Kasumi-1 (cell line): ENCODE results near the gene PAMR1.

Experiments
- DNase-seq, 2 experiments: peaks; one replicate each; lab custom pipeline; 2025; lab: John Stamatoyannopoulos, UW

Gene PAMR1

GRCh38 chr11:35398881-35399280, 126.5 kb downstream of the PAMR1 start:
- DNase-seq: no peak

- DNase-seq: no peak
Measured at GRCh38 chr11:35394941-35395340, 130.5 kb downstream of the PAMR1 start.

GRCh38 chr11:35393098-35393497, 132.3 kb downstream of the PAMR1 start:
- DNase-seq: no peak

- peak; percentile 68 to 73 for DNase-seq
Measured at GRCh38 chr11:35391922-35392688, 133.3 kb downstream of the PAMR1 start.

- no peak for DNase-seq
Measured at GRCh38 chr11:35390737-35391682, 134.4 kb downstream of the PAMR1 start.

- no peak for DNase-seq
Measured at GRCh38 chr11:35389897-35390465, 135.4 kb downstream of the PAMR1 start.

- DNase-seq: no peak
Measured at GRCh38 chr11:35389112-35389511, 136.3 kb downstream of the PAMR1 start.

GRCh38 chr11:35388061-35388460, 137.4 kb downstream of the PAMR1 start:
- DNase-seq: no peak

- DNase-seq: no peak
Measured at GRCh38 chr11:35387111-35387982, 138.1 kb downstream of the PAMR1 start.

GRCh38 chr11:35383953-35384352, 141.5 kb downstream of the PAMR1 start:
- DNase-seq: no peak
